ENCODE data around the gene GABRB3.

Gene GABRB3

GRCh38 chr15:26518885-26519284 is 254.0 kb downstream of the GABRB3 start:
- Histone ChIP-seq H3K4me3 (no peak overlapping the region), H3K27ac (no peak overlapping the region)
- no peak for DNase-seq (ENCODE audit: low spot score)
- TF ChIP-seq, protein P1, sequence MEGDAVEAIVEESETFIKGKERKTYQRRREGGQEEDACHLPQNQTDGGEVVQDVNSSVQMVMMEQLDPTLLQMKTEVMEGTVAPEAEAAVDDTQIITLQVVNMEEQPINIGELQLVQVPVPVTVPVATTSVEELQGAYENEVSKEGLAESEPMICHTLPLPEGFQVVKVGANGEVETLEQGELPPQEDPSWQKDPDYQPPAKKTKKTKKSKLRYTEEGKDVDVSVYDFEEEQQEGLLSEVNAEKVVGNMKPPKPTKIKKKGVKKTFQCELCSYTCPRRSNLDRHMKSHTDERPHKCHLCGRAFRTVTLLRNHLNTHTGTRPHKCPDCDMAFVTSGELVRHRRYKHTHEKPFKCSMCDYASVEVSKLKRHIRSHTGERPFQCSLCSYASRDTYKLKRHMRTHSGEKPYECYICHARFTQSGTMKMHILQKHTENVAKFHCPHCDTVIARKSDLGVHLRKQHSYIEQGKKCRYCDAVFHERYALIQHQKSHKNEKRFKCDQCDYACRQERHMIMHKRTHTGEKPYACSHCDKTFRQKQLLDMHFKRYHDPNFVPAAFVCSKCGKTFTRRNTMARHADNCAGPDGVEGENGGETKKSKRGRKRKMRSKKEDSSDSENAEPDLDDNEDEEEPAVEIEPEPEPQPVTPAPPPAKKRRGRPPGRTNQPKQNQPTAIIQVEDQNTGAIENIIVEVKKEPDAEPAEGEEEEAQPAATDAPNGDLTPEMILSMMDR (IDR thresholded peaks at IDR 0.05), result no peak

DNA sequence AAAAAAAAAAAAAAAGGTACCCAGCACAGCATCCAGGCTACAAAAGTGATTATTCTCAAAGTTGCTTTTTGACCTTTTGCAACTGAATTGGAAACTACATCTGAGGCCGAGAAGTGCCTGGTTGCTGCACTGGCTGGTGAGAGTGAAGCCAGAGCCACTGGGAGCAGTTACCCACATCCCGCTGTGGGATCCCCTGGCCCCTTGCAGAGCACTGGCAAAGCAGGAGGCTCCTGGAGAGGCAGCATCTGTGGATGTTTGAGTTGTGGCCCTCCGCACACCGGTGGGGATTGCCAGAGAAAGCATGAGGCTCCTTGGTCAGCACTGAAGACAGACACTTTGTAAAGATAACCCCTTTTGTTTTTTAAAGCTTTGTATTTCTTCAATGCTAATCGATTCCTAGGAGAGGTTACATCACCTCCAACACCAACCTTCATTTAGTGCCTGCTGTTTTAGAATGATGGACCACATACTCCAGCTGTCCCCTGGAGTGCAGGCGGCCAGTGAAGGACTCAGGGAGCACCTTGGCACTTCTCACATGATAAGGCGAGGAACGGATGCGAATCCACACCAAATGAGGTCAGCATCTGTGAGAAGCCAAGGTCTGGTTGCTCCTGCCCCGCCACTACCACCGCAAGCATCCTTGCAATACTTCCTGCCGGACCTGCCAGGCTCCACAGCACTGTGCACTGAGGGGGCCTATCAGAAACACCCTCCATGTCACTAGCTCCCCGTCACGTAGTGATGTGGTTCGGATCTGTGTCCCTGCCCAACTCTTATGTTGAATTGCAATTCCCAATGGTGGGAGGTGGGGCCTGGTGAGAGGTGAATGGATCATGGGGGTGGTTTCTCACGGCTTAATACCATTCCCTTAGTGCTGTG is 256.5 kb downstream of the GABRB3 start:
- DNase-seq (ENCODE audit: low spot score), result no peak
- Histone ChIP-seq H3K4me3 (no peak overlapping the region), H3K27ac (no peak overlapping the region)
- TF ChIP-seq, protein P1 (IDR thresholded peaks at IDR 0.05), result no peak

DNA sequence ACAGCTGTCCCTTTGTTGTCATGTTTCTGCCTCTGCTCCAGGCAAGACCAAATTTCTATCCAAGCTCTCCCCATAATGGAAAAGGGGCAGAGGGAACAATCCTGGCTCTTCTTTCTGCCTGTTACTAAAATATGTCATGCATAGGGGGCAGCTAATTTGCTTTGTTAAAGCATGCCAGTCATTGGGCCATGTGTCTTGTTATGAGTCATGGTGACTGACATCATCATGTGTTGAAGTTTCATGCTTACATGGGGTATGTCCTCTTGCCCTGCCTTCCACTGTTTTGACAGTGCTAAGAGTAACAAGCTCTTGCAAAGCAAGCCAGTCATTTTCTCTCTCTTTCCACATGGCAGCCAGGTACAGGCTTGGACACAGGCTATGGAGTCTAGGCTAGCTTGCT is 268.9 kb downstream of the GABRB3 start:
- DNase-seq (ENCODE audit: low spot score), result no peak

More for the DNA sequence above, 268.9 kb downstream of the GABRB3 start:
- Histone ChIP-seq H3K27ac (no peak overlapping the region), H3K4me3 (no peak overlapping the region)
- TF ChIP-seq, protein P1 (IDR thresholded peaks at IDR 0.05), result no peak

Data from coronary artery (tissue), 2 donors.